Esophagus mucosa (tissue), 1 donor: Measurements from ENCODE around the gene PARP15. TPM values are rescaled to one million over a fixed set of nuclear protein-coding genes. Genes with fewer than 3 reads are reported as not detected.
"Not testable (repeated sequence)": the region's sequence is repeated elsewhere in the genome, so short reads cannot be mapped to it uniquely, and the experiment has no call there.

ENCODE experiments used
- ATAC-seq: fragments of 200-7000 bp; cut with Tn5 transposase; one replicate; pipeline ENCODE4 v1.9.1; 2020
- total RNA-seq: library from RNA; stranded (reverse); gene quantifications from one replicate; pipeline ENCODE4 v1.2.4, GENCODE V29; 2023
- donor health status: DM: yes; HTN: yes; CAD: no.

Gene PARP15
- total RNA-seq, 1 donor from 2014 or later, result 0.56 TPM

GRCh38 chr3:122620399-122620798 is 42.9 kb downstream of the PARP15 start:
- ATAC-seq, result no peak

DNA sequence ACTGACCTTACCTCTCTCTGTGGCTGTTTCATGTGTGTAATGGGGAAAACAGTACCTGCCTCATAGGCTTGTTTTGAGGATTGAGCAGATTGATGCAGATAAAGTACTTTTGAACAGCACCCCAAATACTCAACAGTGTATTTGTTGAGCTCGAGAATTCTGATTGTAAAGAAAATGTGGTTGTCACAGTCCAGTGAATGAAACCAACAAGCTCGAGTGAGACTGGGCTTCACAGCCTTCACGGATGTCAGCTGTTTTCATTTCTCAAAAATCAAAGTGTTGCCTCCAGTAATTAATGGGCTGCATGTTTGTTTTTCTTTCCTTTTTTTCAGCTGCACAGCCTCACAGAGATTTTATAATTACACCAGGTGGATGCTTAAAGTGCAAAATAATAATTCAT is 43.7 kb downstream of the PARP15 start:
- no peak for ATAC-seq

DNA sequence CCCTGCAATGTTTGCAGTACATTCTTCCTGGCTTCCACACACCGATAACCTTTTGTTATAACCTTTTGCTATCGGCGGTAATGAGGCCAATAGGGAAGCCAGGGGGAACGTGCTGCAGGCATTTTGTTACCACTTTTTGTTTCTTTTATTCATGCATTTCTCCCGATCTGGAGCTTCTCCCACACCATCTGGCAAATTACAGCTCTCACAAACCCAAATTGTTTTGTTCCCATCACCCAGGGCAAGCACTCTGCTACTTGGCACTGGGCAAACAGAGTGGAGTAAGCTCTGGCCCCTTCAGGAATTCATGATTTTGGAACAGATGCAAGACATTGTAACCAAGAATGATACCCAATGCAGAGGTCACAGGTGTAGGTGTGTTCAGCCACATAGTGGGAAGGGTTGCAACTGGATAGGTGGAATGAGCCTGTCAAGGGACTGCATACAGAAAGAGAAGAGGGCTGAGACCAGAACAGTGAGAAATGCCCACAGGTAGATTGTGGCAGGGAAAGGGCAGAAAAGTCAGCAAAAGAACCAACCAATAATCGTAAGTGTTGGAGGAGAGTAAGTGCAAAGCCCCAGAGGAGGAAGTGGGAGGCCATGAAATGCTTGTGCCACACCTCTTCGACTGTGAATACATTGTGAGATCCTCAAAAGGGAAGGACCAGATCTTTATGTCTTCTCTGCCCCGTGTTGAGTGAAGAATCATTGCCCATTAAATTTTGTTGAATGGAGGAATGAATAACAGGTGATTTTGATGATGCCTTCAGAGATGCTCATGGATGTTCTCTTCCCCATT is 45.8 kb downstream of the PARP15 start:
- ATAC-seq, result no peak

DNA sequence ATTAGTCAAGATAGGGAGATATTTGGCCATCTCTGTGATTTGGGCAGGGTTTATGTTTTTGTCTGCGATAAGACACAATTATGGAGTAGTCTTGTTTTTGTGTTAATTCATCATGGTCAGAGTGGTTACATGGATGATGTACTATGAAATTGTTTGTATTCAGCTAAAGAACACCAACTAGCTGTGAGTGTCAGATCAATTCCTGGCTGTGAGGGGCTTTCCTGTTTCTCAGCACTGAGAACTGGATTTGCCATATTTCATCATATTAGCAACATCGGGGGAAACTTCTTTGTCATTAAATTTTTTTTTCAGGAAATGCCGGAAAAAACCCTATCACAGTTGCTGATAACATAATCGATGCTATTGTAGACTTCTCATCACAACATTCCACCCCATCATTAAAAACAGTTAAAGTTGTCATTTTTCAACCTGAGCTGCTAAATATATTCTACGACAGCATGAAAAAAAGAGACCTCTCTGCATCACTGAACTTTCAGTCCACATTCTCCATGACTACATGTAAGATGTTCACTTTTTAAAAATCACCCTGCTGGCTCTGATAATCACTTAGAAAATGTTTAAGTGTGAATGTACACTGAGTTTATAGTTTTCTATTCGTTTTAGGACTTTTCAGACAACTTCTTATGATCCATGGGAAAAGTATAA is 49.2 kb downstream of the PARP15 start:
- no peak for ATAC-seq

DNA sequence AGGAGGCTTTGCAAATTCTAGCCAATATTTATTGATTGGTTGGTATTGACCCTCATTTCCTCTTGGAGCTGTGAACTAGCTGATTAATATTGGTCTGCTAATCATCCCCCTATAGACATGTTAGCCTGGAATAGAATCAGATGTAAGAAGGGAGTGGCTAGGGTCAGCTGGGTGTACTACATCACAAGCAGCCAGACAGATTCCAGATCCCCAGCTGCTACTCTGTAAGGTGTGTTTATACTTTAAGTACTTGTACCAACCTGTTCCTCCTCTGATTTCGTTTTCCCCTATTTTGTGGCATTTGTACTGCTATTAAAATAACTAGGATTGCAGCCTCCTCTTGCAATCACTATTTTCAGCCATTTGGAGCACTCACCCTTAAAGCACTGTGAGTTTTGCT is 49.9 kb downstream of the PARP15 start:
- ATAC-seq, result no peak

- no peak for ATAC-seq
Observed at GRCh38 chr3:122628567-122628966, 51.1 kb downstream of the PARP15 start.

DNA sequence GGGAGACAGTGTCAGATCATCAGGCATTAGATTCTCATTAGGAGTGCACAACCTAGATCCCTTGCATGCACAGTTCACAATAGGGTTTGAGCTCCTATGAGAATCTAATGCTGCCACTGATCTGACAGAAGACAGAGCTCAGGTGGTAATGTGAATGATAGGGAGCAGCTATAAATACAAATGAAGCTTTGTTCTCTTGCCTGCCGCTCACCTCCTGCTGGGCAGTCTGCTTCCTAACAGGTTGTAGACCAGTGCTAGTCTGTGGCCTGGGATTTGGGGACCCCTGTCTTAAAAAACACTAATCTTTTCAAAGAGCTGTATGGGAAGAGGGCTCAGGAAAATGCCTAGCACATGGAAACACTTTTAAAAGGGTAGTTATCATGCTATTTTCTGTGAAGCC is 52.3 kb downstream of the PARP15 start:
- no peak for ATAC-seq

- no peak for ATAC-seq
Observed at GRCh38 chr3:122635789-122636188, 58.3 kb downstream of the PARP15 start.

DNA sequence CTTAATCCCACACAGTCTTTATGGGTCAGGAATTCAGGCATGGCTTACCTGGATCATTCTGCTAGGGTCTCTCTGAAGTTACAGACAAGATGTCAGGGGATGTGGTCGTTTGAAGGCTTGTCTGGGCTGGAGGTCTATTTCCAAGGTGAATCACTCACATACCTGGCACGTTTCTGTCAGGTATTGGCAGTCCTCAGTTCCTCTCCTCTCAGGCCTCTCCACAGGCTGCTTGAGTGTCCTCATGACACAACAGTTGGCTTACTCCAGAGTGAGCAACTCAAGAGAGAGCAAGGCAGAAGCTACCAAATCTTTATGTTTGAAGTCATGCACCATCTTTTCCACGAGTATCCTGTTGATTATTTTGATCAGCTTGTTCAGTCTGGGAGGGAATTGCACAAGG is 59.2 kb downstream of the PARP15 start:
- no peak for ATAC-seq

DNA sequence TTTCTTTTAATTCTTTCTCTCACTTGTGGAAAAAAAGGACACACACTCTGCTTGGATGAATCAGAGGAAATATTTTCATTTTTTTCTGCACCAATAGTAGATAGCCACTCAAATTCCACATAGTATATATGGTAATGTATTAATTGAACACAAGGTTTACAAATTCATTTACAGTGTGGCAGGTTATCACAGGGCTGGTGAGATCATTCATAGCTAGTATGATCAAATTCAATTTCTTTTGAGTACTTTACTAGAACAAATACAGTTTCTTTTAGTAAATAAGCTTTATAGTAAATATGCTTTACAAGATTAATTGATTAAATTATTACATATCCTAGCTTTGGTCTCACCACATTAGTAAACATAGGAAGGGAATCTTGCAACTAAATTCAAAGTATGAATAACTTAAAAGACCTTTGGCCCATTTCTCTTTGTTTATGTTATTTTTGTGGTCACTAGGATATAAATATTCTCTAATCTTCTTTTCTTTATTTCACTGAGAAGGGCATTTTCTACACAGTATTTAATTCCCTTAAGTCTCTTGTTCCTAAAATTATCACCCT is 63.1 kb downstream of the PARP15 start:
- ATAC-seq, result no peak

DNA sequence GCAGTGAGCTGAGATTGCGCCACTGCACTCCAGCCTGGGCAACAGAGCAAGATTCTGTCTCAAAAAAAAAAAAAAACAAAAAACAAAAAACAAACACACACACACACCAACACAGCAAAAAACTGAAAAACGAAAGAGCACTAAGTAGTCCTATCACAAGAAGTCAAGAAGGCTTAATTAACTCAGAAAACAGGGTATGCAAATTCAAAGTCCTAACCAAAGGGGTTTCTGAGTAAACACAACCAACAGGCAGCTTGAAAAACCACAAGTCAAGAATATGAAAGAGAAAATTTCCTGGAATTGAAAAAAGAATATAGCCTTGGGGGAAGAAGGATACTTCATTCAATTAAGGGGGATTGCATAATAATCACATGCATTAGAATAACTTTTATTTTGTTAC is 65.5 kb downstream of the PARP15 start:
- no peak for ATAC-seq

DNA sequence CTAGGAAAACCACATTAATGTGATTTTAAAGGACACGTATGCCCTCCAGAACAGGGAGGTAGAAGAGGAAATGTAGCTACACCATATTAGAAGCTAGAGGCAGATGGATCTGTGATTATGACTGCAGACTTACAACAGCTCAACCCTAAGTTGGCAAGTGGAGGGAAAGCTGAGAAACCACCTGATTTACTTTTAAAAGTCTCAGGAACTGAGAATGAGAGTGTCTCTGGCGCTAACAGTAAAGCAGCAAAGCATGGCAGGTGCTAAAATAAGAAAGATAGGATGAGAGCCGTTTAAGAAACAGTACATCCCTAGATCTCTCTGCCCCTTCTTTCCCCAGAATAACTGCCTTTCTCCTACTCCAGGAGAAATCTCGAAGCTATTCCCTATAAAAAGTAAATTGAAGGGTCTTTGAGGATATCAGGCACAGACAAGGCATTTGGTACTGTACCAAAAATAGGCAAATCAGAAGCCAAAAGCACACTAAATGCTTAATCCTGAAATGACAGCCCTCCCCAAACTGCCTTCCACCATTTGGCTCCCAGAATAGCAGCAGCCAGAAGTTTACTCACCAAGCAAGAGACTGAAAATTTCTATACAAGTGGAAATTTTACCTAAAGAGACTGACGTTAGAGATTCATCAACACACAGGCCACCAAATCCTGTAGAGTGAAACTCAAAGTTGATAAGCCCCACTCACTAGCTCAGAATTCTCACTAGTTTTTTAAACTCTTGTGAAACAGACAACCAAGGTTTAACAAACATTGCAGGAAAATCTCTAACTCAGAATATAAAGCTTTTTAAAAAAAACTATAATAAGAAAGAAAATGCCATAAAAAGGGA is 68.9 kb downstream of the PARP15 start:
- ATAC-seq, result no peak

- not testable (repeated sequence) for ATAC-seq
Observed at GRCh38 chr3:122651233-122651907, 73.9 kb downstream of the PARP15 start.

- ATAC-seq, result not testable (repeated sequence)
Observed at GRCh38 chr3:122651962-122652361, 74.5 kb downstream of the PARP15 start.

GRCh38 chr3:122658336-122658735 is 80.9 kb downstream of the PARP15 start:
- not testable (repeated sequence) for ATAC-seq

DNA sequence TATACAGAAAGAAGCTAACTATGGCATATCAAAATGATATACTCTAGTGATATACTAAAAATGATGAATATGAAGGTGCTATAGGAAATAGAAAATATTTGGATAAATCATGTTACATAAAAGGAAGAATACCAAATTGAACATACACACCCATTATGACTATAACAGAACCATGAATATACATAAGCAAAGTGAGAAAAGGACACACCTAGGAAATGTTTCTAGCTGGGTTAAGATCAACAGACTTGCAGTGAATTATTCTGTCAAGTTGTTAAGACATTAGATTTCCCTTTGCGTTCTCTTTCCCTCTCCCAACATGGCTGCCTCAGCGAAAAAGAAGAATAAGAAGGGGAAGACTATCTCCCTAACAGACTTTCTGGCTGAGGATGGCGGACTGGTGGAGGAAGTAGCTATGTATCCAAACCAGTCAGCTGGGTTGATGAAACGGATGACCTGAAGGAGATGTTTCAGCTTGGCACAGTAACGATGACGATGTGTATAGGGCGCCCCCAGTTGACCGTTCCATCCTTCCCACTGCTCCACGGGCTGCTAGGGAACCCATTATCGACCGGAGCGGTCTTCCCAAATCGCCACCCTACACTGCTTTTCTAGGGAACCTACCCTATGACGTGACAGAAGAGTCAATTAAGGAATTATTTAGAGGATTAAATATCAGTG is 83.0 kb downstream of the PARP15 start:
- ATAC-seq, result no peak

DNA sequence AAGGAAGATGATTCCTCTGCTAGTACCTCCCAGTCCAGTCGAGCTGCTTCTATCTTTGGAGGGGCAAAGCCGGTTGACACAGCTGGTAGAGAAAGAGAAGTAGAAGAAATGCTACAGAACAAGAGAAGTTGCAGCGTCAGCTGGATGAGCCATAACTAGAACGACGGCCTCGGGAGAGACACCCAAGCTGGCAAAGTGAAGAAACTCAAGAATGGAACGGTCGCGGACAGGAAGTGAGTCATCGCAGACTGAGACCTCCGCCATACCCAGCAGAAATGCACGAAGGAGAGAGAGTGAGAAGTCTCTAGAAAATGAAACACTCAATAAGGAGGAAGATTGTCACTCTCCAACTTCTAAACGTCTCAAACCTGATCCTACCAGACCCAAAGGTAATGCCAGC is 84.2 kb downstream of the PARP15 start:
- no peak for ATAC-seq

DNA sequence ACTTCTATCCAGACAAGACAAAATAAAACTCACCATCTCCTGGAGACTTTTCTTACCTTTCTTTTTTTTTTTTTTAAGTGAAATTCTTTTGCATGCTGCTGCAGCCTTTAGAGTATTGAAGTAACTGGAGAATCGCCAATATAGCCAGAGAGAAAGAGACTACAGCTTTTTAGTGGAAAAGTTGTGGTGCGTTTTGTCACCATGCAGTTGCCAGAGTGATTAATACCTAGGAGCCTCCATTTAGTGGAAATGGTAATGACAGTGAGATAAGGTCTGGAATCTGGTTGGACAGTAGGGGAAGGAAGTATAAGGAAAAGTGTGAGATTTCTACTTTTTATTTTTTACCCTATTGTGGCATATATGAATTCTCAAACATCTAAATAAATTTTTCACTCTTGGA is 85.1 kb downstream of the PARP15 start:
- ATAC-seq, result no peak

GRCh38 chr3:122665226-122665786 is 87.9 kb downstream of the PARP15 start:
- no peak for ATAC-seq

DNA sequence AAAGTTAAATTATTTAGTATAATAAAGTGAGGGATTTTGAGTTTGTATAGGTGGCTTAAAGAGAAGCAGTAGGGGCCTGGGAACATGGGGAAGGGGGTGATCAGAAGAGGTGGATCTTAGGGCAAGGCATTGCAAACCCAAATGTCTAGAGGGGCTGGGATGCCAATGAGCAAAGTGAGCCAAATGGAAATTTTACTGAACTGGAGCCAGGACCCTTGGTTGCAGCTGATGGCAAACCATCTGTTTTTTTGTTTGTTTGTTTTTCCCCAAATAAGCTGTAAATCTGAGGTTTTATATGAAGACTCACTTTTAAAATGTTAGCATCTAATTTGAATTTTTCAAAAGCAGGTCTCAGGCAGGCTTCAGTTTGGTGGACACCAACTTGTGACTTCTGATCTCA is 88.4 kb downstream of the PARP15 start:
- no peak for ATAC-seq

DNA sequence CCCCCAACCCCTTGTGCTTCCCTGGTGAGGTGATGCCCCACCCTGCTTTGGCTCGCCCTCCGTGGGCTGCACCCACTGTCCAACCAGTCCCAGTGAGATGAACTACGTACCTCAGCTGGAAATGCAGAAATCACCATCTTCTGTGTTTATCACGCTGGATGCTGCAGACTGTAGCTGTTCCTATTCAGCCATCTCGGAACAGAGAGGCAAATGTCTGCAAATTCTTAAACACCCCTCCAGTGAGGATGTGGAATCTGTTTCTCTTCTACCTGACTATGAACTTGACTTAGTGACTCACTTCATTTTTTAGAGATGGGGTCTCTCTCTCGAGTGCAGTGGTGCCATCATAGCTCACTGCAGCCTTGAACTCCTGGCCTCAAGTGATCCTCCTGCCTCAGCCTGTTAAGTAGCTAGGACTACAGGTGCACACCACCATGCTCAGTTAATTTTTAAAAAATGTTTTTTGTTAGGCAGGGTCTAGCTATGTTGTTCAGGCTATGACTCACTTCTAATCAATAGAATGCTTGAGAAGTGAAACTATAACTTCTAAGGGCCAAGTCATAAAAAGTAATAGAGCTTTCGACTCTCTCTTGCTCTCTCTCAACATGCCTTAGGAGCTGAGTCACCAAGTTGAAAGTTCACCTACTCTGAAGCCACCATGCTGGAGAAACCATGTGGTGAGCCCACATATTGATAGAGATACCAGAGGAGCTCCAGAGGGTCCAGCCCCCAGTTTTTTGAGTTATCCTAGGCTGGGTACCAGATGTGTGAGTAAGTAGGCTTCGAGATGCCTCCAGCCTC is 91.7 kb downstream of the PARP15 start:
- no peak for ATAC-seq
